IPS-18a (cell line): ENCODE data around the gene TMEM255B.

ENCODE experiments used
- H3K27ac ChIP-seq: one replicate; pipeline ENCODE4 v1.5.1; 2013; ENCODE audit warnings: low read length
- H3K27me3 ChIP-seq: one replicate; pipeline ENCODE4 v1.6.1; 2013; ENCODE audit warnings: mild to moderate bottlenecking, low read length; ENCODE audit not compliant: control insufficient read depth, insufficient read depth
- H3K36me3 ChIP-seq: one replicate; pipeline ENCODE4 v1.6.1; 2013; ENCODE audit warnings: low read depth, low read length; ENCODE audit not compliant: control insufficient read depth
- H3K4me1 ChIP-seq: one replicate; pipeline ENCODE4 v1.6.1; 2013; ENCODE audit warnings: low read depth, low read length; ENCODE audit not compliant: control insufficient read depth
- H3K4me3 ChIP-seq: one replicate; pipeline ENCODE4 v1.5.1; 2013; ENCODE audit warnings: low read length
- H3K9ac ChIP-seq: one replicate; pipeline ENCODE4 v1.6.1; 2013; ENCODE audit warnings: mild to moderate bottlenecking, low read length, moderate library complexity
- H3K9me3 ChIP-seq: one replicate; pipeline ENCODE4 v1.6.1; 2013; ENCODE audit warnings: low read depth, low read length; ENCODE audit not compliant: control insufficient read depth

Gene TMEM255B

GRCh38 chr13:113813070-113813748 is 54.2 kb downstream of the TMEM255B start:
- H3K36me3 ChIP-seq: no peaks in the 10 kb centered on the region
- H3K27me3 ChIP-seq: no peaks in the 10 kb centered on the region
- H3K4me1 ChIP-seq: no peaks in the 10 kb centered on the region
- no peak overlapping the region for H3K27ac ChIP-seq
- H3K9me3 ChIP-seq: no peaks in the 10 kb centered on the region
- no peak overlapping the region for H3K4me3 ChIP-seq
- no peak overlapping the region for H3K9ac ChIP-seq

DNA sequence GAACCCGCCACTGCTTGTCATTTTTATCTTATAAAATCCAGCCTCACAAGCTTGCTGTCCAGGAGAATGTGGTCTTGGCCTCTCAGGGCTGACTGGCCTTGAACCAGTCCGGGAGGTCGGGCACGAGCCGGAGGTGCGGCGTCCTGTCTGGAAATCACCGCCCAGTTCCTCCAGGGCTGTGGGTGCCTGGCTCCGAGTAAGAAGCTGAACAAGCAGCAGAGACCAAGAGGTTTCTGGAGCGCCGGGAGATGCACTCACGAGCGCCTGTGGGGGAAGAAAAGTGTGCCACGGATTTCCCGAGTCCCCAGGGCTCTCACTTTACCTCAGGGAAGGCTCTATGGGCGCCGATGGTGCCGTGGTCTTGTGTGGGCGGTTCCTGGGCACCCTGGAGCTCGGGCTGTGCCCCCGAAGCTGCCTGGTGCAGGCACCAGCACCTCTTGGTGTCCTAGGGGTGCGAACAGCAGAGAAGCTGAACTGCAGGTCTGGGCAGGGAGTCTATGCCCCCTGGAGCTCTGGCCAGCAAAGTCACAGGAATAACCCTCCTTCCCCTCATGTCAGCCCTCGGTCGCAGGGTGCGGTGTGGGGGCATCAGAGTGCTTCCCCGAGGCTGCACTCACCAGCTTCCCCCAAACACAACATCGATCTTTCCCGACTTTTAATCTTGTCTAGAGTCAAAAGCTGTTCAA is 54.9 kb downstream of the TMEM255B start:
- Histone ChIP-seq H3K9ac (no peak overlapping the region), H3K4me1 (no peaks in the 10 kb centered on the region), H3K36me3 (no peaks in the 10 kb centered on the region), H3K27me3 (no peaks in the 10 kb centered on the region), H3K4me3 (no peak overlapping the region), H3K27ac (no peak overlapping the region), H3K9me3 (no peaks in the 10 kb centered on the region)

DNA sequence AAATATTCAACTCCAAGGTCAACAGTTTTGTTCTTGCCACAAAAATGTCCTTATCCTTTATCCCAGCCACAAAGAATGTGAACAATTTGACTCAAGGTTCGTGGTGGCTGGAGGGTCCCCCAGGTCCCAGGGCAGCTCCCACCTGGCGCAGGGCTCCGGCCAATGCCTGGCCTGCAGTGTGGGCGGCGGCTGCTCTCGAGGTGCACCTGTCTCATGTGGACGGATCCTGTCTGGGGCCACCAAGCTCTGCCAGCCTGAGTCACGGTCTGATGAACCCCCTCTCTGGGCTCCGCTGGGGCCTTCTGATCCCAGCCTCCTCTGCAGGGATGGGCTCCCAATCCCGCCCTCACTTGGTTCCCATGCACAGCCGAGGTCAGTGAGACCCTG is 55.4 kb downstream of the TMEM255B start:
- no peak overlapping the region for H3K27ac ChIP-seq
- H3K9me3 ChIP-seq: no peaks in the 10 kb centered on the region
- no peaks in the 10 kb centered on the region for H3K36me3 ChIP-seq
- H3K9ac ChIP-seq: no peak overlapping the region
- H3K27me3 ChIP-seq: no peaks in the 10 kb centered on the region
- H3K4me3 ChIP-seq: no peak overlapping the region
- no peaks in the 10 kb centered on the region for H3K4me1 ChIP-seq

- no peaks in the 10 kb centered on the region for H3K9me3 ChIP-seq
- H3K4me3 ChIP-seq: no peak overlapping the region
- H3K36me3 ChIP-seq: no peaks in the 10 kb centered on the region
- no peak overlapping the region for H3K9ac ChIP-seq
- H3K27me3 ChIP-seq: no peaks in the 10 kb centered on the region
- H3K4me1 ChIP-seq: no peaks in the 10 kb centered on the region
- no peak overlapping the region for H3K27ac ChIP-seq
Observed at GRCh38 chr13:113815151-113816058, 56.4 kb downstream of the TMEM255B start.

DNA sequence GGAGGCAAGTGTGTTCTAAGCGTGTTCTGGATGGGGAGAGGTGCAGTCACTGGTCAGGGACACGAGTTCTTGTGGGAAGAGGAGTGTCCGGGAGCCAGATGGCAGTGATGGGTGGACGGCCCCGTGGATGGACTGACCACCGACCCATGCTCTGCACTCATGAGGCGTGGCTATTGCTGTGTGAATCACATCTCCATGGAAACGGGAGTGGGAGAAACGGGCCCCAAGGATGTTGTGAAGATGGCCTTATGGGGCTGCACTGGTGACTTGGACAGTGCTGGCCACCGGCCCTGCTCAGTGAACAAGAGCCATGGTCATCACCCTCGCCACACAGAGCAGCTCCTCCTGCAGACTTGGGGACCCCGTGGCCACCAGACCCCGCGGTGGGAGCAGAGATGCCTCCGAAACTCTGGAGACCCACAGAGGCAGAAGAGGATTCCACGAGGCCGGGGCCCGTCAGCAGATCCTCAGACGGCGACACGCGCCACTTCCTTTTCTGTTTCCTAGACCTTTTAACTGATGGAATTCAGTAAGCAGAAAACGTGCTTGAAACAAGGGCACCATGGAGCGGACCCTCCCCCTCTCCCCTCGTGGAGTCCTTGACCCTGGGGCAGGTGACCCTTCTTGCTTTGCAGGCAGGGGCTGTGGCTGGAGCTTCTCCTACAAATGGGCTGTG is 57.4 kb downstream of the TMEM255B start:
- Histone ChIP-seq H3K36me3 (no peaks in the 10 kb centered on the region), H3K27ac (no peak overlapping the region), H3K4me3 (no peak overlapping the region), H3K27me3 (no peaks in the 10 kb centered on the region), H3K9me3 (no peaks in the 10 kb centered on the region), H3K9ac (no peak overlapping the region), H3K4me1 (no peaks in the 10 kb centered on the region)

GRCh38 chr13:113816946-113817859 is 58.2 kb downstream of the TMEM255B start:
- Histone ChIP-seq H3K36me3 (no peaks in the 10 kb centered on the region), H3K9me3 (no peaks in the 10 kb centered on the region), H3K27ac (no peak overlapping the region), H3K4me3 (no peak overlapping the region), H3K9ac (no peak overlapping the region), H3K27me3 (no peaks in the 10 kb centered on the region), H3K4me1 (no peaks in the 10 kb centered on the region)

DNA sequence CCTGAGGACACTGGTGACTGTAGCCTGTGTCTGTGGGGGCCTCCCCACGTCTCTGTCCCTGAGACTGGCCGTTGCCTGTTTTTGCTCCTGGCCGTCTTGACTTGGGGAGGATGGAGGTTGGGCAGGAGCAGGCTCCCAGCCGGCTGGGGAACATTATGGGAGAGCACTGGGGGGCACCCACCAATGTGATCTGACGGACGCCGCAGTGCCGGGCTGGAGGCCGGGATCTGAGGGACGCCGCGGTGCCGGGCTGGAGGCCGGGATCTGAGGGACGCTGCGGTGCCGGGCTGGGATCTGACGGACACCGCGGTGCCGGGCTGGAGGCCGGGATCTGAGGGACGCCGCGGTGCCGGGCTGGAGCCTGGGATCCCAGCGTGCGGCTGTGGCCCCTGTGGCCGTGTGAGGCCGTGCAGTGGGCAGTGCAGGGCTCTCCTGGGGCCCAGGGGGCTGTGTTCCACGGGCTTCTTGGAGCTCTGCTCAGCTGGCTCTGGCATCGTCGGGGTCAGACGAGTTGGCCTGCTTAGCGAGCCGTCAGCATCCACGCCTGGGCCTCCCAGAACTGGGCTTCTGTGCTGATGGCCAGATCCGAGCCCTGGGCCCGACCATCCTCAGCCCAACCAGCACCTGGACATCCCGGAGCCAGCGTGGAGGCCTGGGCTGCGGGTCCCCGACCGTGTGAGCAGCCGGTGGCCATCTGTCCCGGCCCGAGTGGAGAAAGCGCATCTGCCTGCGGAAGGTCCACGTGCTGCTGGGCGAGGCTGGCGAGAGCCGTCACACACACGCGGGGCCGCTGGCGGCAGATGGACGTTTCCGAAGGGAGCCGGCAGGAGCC is 59.0 kb downstream of the TMEM255B start:
- Histone ChIP-seq H3K9ac (no peak overlapping the region), H3K9me3 (no peaks in the 10 kb centered on the region), H3K4me1 (no peaks in the 10 kb centered on the region), H3K27ac (no peak overlapping the region), H3K36me3 (peaks cover 3% of the 10 kb centered on the region), H3K4me3 (no peak overlapping the region), H3K27me3 (no peaks in the 10 kb centered on the region)

DNA sequence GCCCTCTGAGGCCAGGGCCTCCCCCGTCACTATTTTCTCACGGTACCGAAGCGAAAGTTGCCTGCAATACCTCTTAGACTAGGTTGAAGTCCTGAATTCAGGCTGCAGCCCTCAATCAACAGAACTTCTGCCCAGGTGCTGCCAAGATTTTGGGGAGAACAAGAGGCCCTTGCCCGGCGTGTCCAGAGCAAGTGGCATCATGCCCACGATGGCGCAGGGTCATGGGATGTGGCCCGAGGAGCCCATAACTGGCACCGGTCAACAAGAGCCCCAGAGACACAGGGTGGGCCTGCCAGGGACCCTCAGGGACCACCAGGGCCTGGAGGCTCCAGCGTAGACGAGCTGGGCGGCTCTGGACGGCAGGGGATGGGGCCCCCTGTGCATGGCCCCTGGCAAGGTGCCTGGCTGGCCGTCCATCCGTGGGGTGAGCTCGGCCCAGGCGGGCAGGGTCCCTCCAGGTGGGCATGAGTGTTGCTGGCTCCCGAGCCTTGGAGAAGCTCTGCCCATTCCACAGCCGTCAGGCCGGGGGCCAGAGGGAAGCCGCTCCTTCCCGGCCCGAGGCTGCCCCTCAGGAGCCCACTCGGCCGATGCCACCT is 59.8 kb downstream of the TMEM255B start:
- H3K9me3 ChIP-seq: no peaks in the 10 kb centered on the region
- H3K36me3 ChIP-seq: peaks cover 3% of the 10 kb centered on the region
- H3K27ac ChIP-seq: no peak overlapping the region

GRCh38 chr13:113819341-113819730 is 60.3 kb downstream of the TMEM255B start:
- Histone ChIP-seq H3K9me3 (no peaks in the 10 kb centered on the region), H3K27ac (no peak overlapping the region), H3K9ac (no peak overlapping the region), H3K27me3 (no peaks in the 10 kb centered on the region), H3K4me3 (no peak overlapping the region), H3K36me3 (peaks cover 3% of the 10 kb centered on the region), H3K4me1 (no peaks in the 10 kb centered on the region)

More for the DNA sequence above, 59.8 kb downstream of the TMEM255B start:
- Histone ChIP-seq H3K4me1 (no peaks in the 10 kb centered on the region), H3K27me3 (no peaks in the 10 kb centered on the region), H3K4me3 (no peak overlapping the region), H3K9ac (no peak overlapping the region)
